Hepatocyte (in vitro differentiated cells): ENCODE results near the gene BIRC7. TPM values are rescaled to one million over a fixed set of nuclear protein-coding genes. Genes with fewer than 3 reads are reported as not detected.

Experiments
- DNase-seq: peaks from one replicate; pipeline ENCODE4 v3.0.0-alpha.2; 2016; ENCODE audit warnings: low spot score
- H2AFZ ChIP-seq: fragments of 200-600 bp; sonication (generic); 2 replicates; pipeline ENCODE4 v1.6.0; 2016; ENCODE audit warnings: antibody characterized with exemption, mild to moderate bottlenecking
- H3K27ac ChIP-seq: fragments of 200-600 bp; sonication (generic); 2 replicates; pipeline ENCODE4 v1.5.1; 2016; ENCODE audit warnings: mild to moderate bottlenecking
- H3K27me3 ChIP-seq: fragments of 200-600 bp; sonication (generic); 2 replicates; pipeline ENCODE4 v1.6.1; 2016
- H3K36me3 ChIP-seq: fragments of 200-600 bp; sonication (generic); replicated peaks from 2 replicates; pipeline ENCODE4 v1.5.1; 2016; ENCODE audit warnings: low read depth; ENCODE audit not compliant: insufficient read depth
- H3K4me1 ChIP-seq: fragments of 200-600 bp; sonication (generic); 2 replicates; pipeline ENCODE4 v1.5.1; 2016; ENCODE audit warnings: mild to moderate bottlenecking, moderate library complexity; ENCODE audit not compliant: insufficient read depth
- H3K4me2 ChIP-seq: fragments of 200-600 bp; sonication (generic); 2 replicates; pipeline ENCODE4 v1.6.0; 2016
- H3K4me3 ChIP-seq: fragments of 200-600 bp; sonication (generic); 2 replicates; pipeline ENCODE4 v1.5.1; 2016; ENCODE audit warnings: mild to moderate bottlenecking
- H3K79me2 ChIP-seq: fragments of 200-600 bp; sonication (generic); 2 replicates; pipeline ENCODE4 v1.6.0; 2017; ENCODE audit warnings: mild to moderate bottlenecking
- H3K9me2 ChIP-seq: fragments of 200-600 bp; sonication (generic); replicated peaks from 2 replicates; pipeline ENCODE4 v1.6.0; 2017; ENCODE audit warnings: mild to moderate bottlenecking; ENCODE audit not compliant: insufficient read depth
- H3K9me3 ChIP-seq: fragments of 200-600 bp; sonication (generic); 2 replicates; pipeline ENCODE4 v1.5.1; 2016; ENCODE audit warnings: low read depth, mild to moderate bottlenecking
- H4K20me1 ChIP-seq: fragments of 200-600 bp; sonication (generic); 2 replicates; pipeline ENCODE4 v1.6.0; 2016; ENCODE audit warnings: mild to moderate bottlenecking; ENCODE audit not compliant: insufficient read depth, poor library complexity, severe bottlenecking
- CTCF ChIP-seq: fragments of 200-600 bp; sonication (generic); IDR thresholded peaks from 2 replicates; pipeline ENCODE4 v1.5.1; 2016; ENCODE audit warnings: antibody characterized with exemption, mild to moderate bottlenecking; ENCODE audit not compliant: poor library complexity
- EZH2 ChIP-seq: fragments of 200-600 bp; sonication (generic); IDR thresholded peaks from 2 replicates; pipeline ENCODE4 v1.6.1; 2016; ENCODE audit warnings: antibody characterized with exemption, mild to moderate bottlenecking, borderline replicate concordance
- EZH2phosphoT487 ChIP-seq: fragments of 200-600 bp; sonication (generic); IDR thresholded peaks from one replicate; pipeline ENCODE4 v1.6.1; 2018; ENCODE audit warnings: antibody characterized with exemption, mild to moderate bottlenecking, low read depth, moderate library complexity; ENCODE audit not compliant: unreplicated experiment, severe bottlenecking
- WGBS: methylation state at CpG from one replicate; pipeline ENCODE4 v1.1.6; 2016; ENCODE audit warnings: low lambda C conversion rate; ENCODE audit errors: missing lambda C conversion rate; 5-methylcytosine and 5-hydroxymethylcytosine counted together
- polyA plus RNA-seq: library from polyadenylated mRNA; unstranded; fragments of >200 nt; fragmentation: Nextera tagmentation; extraction: Ambion mirVana; gene quantifications from 2 replicates; pipeline ENCODE4 v1.2.1, GENCODE V29; 2016
- total RNA-seq: library from RNA; depleted of rRNA; stranded (reverse); fragments of >200 nt; gene quantifications from 2 replicates; pipeline ENCODE4 v1.2.3, GENCODE V29; 2014

Gene BIRC7
- total and polyA plus RNA-seq, 2 experiments from 2014 or later, result 0.43 to 2.0 TPM

GRCh38 chr20:63233061-63233344 lies 2.7 kb upstream of the BIRC7 start:
- H3K27me3 ChIP-seq, result no peaks in the 10 kb centered on the region
- WGBS, result 80% methylated on average over 3 of the region's 3 CpGs
- no peak for TF ChIP-seq CTCF
- no peak for TF ChIP-seq EZH2phosphoT487
- no peak for TF ChIP-seq EZH2
- H3K4me1 ChIP-seq, result peaks cover 13% of the 10 kb centered on the region
- no peak overlapping the region for H3K4me2 ChIP-seq
- H4K20me1 ChIP-seq, result no peaks in the 10 kb centered on the region
- H3K9me2 ChIP-seq, result no peaks in the 10 kb centered on the region
- no peaks in the 10 kb centered on the region for H3K9me3 ChIP-seq
- no peak for DNase-seq
- H2AFZ ChIP-seq, result no peak overlapping the region
- no peaks in the 10 kb centered on the region for H3K79me2 ChIP-seq
- no peak overlapping the region for H3K27ac ChIP-seq
- H3K36me3 ChIP-seq, result no peaks in the 10 kb centered on the region
- H3K4me3 ChIP-seq, result no peak overlapping the region

- Histone ChIP-seq H3K4me3 (no peak overlapping the region), H3K79me2 (no peaks in the 10 kb centered on the region), H2AFZ (no peak overlapping the region), H4K20me1 (no peaks in the 10 kb centered on the region), H3K36me3 (no peaks in the 10 kb centered on the region), H3K4me2 (no peak overlapping the region), H3K9me3 (no peaks in the 10 kb centered on the region), H3K27ac (no peak overlapping the region), H3K9me2 (no peaks in the 10 kb centered on the region), H3K27me3 (no peaks in the 10 kb centered on the region), H3K4me1 (peaks cover 13% of the 10 kb centered on the region)
- no peak for DNase-seq
- TF ChIP-seq EZH2phosphoT487, result no peak
- TF ChIP-seq CTCF, result no peak
- TF ChIP-seq EZH2, result no peak
- WGBS, result 90% methylated on average over 10 of the region's 17 CpGs
These were observed 1.8 kb upstream of the BIRC7 start for GRCh38 chr20:63233924-63234323.

- Histone ChIP-seq H3K4me2 (no peak overlapping the region), H3K9me2 (no peaks in the 10 kb centered on the region), H3K27me3 (no peaks in the 10 kb centered on the region), H3K4me1 (peaks cover 13% of the 10 kb centered on the region), H3K4me3 (no peak overlapping the region), H3K27ac (no peak overlapping the region), H4K20me1 (no peaks in the 10 kb centered on the region), H3K79me2 (no peaks in the 10 kb centered on the region), H2AFZ (no peak overlapping the region), H3K9me3 (no peaks in the 10 kb centered on the region), H3K36me3 (no peaks in the 10 kb centered on the region)
- DNase-seq, result peak; percentile 74
- no peak for TF ChIP-seq EZH2
- TF ChIP-seq EZH2phosphoT487, result no peak
- TF ChIP-seq CTCF, result peak; percentile 42
- WGBS, result 18% methylated on average over 18 of the region's 20 CpGs
These were observed 859 bp upstream of the BIRC7 start for GRCh38 chr20:63234693-63235398.
